ENCODE data around the gene PARD3B.

PARD3B gene

DNA sequence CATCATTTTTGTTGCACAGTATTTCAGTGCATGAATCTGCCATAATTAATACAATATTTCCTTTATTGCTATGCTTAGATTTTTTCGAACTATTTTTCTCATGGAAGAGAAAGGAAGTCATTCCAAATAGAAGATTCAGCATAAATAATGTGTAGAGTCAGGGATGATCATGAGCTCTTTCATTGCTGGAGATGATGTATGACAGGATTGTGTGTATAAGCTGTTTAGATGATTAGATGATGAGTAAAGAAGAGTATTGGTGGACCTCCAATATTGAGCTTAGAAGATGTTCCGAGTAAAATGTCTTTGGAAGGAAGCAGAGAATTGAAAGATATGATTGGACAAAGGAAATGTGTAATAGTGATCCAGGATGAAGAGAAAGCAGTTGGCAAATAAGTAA, 364.5 kb downstream of the PARD3B start:
- DNase-seq, result no peak

DNA sequence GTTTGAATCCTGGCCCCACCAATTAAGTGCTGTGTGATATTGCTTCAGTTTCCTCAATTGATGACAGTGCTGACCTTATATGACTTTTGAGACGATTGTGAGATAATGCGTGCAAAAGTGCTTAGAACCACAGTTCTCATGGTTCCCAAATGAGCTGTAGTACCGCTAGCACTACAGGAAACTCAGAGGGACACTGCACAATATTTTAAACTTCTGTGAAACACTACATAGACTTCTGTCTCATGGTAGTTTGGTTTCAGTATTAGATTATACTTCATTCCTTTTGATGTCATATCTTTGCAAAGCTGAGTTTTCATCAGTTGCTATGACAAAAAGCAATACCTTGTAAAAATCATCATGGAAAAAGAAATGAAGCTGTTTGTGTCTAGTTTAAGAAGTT, 368.0 kb downstream of the PARD3B start:
- DNase-seq, result no peak

DNA sequence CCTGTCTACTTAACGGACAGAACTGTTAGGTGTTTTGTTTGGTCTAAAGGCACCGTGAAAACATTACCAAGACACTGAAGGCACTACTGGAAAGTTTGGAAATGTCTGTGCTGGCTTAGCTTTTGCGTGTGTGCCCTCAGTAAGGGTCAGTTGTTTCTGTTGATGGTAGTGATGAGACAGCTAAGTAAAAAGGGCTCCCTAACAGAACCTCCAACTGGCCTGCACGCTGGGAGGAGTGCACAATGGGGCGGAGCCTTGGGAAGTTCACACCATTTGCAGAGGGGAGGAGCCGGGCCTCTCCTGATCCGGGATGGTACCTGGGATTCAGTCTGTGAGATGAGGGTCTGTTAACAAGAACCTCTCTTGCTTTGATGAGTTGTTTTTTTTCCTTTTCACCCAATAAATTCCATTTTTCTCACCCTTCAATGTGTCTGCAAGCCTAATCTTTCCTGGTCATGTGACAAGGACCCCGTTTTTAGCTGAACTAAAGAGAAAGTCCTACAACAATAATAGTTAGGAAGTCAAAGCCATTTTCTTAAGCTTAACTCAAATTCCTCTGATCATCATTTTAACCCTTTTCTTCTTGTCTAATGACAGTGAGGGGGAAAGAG, 368.7 kb downstream of the PARD3B start:
- DNase-seq, result no peak

DNA sequence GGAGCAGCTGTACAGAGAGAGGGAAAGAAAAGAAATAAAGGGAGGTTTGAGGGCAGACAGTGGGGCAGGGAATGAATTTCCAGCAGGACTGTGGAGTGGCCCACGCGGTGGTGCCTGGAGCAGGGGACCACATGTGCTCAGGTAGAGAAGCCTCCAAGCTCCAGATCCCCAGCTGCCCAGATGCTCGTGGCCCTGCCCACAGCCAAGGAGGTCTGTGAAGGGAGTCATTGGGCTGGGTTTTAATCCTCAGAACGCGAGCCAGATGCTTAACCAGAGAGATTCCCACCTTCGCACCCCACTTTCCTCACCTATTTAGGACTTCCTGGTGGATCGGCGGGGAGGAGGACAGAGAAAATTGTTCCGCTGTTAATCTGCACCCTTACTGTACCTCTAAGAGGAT, 369.4 kb downstream of the PARD3B start:
- no peak for DNase-seq

DNA sequence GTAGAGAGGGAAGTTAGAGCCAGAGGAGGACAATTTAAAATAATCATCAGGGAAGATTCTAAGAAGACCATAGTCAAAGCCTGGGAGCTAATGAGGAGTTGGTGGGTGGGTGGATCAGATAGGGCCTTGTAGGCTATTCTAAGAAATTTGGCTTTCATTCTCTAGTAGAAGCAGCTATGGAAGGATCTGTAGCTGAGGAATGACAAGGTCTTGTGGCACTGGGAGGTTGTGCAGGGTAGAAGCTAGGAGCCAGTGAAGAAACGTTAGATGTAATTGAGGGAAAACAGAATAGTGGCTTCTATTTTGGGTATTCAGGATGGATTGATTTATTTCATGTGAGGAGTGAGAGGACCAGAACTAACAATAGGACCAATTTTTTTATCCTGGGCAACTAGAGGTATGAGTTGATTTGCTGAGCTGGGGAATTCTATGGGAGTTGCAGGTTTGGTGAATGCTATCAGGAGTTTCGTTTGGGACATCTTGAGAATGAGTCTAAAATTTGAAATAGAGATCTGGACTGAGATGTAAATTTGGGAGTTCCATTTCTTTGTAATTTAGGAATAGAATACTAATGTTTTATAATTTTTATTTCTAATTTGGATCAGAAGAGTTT, 371.9 kb downstream of the PARD3B start:
- no peak for DNase-seq

DNA sequence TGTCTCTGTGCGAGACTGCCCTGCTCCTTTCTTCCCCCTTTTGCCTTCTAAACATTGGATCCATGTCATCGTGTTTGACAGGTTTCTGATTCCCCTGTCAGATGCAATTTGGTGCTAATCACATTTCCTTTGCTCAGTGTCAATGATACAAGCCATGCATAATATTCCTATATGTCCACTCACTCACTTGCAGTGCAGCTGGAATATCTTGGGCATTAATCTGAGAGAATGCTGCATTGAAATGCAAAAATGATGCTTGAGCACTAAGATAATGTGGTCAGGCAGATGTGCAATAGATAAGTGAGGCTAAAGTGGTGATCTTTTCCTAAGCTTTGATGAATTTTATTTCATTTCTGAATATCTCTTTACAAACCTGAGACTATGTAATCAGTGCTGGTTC, 375.5 kb downstream of the PARD3B start:
- DNase-seq, result no peak

DNA sequence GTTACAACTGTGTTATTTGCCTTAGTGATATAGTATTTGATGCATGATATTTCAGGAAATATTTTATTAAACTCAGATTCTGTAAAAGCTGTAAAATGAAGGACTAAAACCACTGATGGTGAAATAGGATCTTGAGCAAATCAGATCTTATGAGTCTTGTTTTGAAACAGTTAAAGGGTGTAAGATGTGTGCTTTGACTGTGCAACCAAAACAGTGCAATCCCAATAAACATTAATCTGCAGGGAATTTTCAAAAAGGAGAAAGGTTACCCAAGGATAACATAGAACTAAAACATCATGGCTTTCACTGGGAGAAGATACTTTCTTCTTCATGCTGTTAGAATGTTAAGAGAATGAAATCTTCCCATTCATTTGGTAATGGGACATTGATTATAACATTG, 378.7 kb downstream of the PARD3B start:
- DNase-seq, result no peak

DNA sequence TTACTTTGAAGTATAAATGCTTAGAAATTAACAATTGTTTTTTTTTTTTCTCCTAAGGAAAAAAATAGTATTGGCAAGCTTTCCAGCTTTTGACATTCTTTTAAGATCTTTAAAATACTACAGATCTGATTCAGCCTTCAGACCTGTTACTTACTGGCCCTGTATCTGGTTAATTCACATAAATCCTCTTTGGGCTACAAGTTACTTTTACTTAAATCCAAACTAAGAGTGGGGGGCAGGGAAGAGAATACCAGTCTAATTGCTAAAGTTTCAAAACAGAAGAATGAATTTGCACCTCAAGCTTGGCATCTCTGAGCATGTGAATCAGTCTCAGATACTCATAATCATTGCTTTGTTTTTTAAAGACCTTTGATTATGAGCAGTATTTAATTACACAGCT, 386.3 kb downstream of the PARD3B start:
- DNase-seq, result no peak

DNA sequence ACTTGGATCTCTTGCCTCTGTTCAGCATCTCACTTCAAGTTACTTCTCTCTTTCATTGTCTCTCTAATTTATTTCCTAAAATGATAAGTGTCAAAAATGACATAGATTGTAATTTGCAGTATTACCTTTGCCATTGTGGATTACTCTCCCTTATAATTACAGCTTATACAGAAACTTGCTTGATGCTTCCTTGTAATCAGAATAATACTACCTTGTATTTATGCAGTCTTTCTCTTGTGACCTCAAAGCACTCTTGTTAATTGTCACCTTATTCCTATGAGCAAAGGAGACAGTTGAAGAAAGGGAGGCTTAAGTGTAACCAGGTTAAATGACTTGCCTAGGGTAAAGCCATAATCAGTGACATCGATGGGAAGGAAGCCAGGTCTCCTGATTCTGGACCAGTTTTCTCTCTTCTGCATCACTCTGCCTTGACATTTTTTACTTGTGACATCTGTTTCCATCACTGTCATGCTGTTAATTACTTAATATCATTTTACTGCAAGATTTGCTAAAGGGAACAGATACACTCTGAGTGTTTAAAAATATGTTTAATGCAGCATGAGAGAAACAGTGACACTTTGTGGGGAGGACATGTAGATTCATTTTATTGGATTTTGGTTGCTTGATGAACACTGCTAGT, 388.6 kb downstream of the PARD3B start:
- no peak for DNase-seq

DNA sequence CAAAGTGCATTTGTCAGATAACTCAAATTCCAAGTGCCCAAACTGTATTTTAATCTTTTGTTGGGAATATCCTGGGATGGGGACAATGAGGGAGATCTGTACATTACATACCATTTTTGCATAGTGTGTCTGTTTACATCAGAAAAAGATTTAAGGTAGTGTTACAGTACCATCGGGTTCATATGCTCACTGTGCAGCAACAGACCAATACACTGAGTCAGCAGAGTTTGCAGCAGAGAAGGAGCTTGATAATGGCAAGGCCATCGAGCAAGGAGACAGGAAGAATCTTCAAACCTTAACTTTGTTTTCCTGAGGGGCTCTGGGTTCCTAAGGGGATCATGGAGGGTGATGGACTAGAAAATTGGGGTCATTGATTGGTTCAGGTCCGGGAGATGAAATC, 399.7 kb downstream of the PARD3B start:
- DNase-seq, result no peak

DNA sequence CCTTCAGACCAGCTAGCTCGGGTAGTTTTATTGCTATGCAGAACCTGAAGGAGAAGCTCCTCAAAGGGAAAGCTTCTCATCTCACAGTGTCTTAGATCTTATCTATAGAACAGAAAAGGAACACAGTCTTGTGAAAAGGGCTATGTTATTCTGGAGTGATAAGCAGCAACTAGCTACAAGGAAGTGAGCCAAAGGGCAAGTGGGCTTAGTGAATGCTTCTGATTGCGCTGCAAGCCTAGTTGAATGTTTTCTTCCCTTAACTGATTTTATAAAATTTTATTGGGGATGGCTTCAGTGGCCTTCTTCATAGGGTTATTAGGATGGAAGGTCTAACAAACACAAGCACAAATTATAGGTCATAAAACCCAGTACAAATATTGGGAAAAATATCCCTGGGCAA, 400.1 kb downstream of the PARD3B start:
- DNase-seq, result no peak

DNA sequence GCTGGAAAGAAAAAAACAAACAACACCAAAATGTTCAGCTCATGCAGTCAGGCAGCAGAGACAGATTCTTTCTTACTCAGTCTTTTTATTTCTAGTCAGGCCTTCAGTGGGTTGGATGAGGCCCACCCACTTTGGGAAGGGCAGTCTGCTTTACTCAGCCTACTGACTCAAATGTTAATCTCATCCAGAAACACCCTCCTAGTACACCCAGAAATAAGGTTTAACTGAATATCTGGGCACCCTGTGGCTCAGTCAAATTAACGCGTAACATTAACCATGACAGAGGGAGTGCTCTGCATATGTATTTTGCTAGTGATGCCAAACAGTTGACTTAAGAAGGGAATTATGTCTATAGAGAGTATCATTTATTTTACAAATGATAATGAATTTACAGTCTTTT, 401.6 kb downstream of the PARD3B start:
- no peak for DNase-seq

DNA sequence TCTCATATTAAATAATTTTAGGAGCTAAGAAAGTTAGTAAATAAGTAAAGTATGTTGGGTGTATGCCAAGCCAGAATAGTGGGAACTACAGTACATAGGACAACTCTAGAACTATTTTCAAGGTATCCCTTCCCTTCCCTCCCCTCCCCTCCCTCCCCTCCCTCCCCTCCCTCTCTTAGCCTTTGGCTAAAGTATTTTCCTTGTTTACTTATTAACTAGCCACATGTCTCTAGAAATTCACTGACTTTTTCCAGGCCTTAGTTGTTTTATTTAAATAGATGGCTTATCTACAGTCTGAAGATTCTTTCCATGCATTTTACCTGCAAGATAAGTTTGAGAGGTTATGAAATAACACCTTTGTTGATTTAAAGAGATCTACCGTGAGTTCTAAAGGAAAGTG, 402.1 kb downstream of the PARD3B start:
- no peak for DNase-seq

DNA sequence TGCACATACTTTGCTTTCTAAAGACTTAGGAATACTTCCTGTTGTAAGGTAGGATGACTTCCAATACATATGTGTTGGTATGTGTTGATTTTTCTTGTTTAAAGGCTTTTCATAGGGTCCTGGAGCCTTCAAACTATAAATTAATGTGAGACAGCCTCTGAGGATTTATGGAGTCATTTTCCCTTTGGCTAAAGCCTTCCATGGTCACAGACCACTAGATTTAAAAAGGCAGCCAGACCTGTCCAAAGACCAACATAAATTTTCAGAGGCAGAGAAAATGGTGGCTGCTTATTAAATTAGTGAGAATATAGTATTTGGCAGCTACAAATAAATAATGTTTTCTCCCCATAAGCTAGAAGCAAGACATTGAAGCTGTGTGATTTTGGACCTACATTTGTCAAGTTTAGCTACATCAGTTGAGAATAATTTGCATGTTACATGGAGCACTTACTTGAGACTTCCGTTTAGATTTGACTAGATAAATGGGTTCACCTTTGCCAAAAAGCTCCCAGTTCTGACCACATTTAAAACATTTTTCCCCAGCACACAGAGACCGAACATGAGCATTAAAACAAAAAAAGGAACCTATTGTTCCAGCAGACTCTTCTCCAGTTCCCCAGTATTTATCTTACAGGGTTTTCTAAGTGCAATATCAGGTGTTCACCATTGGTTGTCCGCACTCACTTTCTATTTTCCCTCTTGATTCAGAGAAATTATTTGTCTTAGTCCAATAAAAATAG, 402.9 kb downstream of the PARD3B start:
- DNase-seq, result no peak

DNA sequence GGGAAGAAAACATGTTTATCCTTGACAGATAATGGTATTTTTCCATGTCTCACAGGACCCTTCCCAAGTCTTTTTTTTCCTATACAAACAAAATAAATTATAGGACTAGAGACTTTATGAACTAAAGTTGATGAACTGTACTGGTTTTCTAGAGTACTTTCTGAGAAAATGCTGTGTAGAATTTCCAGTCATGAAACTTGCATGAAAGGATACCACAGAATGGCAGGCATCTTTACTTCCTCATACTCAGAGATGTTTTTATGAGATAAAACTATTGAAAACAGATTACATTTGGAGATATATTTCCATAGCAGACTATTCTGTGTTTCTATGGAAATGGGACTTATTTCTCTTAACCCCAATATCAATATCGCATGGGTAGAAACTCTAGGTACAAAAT, 403.5 kb downstream of the PARD3B start:
- DNase-seq, result no peak

DNA sequence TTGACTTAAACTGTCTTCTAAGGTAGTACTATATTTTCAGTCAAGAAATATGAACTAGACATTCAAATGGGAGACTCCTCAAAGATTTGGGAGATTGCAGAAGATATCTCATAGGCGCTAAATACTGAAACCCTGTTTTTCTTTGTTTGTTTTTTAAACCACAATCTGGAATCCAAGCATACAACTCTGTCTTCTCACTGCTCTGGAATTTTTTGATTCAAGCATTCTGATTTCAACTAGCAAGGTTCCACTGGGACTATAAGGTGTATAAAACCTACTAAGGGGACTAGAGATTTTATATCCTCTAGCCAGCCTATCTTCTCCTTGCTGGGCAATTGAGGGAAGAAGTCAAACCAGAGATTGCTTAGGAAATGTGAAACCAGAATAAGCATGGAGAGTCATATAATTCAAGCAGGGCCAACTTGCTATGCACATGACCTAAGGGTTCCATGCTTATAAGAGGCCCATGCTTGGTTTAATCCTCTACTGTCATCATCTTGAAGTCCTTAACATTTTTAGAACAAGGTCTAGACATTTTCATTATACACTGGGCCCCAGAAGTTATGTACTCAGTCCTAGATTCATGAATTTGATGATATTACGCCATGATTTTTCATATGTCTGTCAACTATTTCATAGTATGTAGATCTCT, 405.5 kb downstream of the PARD3B start:
- no peak for DNase-seq

DNA sequence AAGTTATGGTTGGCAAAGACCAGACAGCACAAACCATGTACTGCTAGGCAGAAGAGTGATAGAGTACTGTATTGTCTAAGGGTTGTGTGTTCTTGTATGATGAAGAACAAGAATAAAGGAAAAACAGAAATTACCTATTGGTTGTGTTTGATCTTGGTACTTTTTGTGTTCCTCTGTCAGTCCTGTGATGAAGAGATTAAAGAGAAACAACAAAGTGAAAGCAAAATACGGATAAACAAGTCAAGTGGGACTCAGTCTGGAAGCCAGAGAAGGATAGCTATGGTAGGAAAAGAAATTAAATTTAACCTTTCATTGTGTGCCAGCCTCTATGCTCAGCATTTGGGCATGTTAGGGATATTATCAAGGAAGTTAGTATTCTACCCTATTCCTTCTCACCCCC, 413.1 kb downstream of the PARD3B start:
- DNase-seq, result no peak

DNA sequence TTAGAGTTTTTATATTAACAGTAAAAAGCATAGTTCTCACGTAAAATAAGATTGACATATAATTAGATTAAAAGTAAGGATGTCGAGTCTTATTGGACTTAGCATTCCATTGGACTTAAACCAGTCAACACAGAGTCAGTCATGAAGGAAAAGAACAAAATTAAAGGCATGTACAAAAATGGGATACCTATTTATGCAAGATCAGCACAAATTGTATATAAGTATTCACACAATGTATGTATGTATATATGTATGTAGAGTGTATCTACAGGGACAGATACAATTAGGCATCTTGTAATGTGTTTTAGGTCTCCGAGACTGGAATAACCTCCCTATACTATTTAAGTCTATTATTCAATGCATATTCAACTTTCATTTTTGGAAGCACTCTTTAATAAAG, 419.1 kb downstream of the PARD3B start:
- no peak for DNase-seq

DNA sequence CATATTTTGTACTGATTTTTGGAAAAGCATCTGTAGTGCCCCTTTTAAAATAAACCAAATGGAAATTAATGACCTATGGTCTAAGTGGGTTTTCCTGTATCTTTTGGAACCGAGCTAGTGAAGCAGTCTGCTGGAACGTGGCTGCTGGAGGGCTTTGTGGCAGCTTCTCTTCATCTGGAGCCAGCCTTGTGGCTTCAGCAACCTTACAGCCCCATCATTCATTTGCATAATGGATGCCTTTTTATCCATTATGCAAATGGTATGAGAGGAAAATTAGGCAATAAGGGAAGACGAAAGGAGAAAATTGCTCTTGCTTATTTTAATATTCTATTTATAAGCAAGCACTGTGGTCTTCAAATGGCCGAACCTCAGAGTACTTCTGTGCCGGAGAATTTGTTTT, 421.0 kb downstream of the PARD3B start:
- DNase-seq, result no peak

DNA sequence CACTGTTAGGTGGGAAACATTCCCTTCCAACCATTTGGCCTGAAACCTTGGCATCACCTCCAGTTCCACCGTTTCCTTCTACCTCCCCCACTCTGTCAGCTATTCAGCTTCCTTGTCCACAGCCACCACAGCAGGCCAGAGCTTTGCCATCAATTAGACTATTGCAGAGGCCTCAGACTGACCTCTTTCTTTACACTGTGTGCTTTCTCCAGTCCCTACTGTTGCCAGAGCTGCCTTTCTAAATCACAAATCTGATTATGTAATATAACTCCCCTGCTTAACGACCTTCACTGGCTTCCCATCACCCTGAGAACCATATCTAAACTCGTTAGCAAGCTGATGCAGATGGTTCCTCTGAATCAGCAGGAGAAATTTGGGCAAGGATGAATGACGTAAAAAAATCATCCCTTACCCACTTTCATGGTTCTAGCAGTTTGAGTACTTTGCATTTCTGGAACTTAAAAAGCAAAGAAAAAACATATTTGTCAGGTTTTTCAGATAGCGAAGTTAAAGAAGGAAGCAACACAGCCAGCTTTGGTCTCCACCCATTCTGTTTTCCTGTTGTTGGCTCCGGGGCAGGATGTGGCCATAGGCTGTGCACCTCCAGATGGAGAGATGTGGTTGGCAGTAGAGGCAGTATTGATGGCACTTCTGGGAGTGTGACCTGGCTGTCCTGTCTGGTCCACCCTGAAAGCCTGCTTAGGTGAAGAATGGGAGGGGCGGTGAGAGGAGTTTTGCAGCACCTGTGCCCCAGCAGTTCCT, 422.1 kb downstream of the PARD3B start:
- peak; percentile 49 for DNase-seq

DNA sequence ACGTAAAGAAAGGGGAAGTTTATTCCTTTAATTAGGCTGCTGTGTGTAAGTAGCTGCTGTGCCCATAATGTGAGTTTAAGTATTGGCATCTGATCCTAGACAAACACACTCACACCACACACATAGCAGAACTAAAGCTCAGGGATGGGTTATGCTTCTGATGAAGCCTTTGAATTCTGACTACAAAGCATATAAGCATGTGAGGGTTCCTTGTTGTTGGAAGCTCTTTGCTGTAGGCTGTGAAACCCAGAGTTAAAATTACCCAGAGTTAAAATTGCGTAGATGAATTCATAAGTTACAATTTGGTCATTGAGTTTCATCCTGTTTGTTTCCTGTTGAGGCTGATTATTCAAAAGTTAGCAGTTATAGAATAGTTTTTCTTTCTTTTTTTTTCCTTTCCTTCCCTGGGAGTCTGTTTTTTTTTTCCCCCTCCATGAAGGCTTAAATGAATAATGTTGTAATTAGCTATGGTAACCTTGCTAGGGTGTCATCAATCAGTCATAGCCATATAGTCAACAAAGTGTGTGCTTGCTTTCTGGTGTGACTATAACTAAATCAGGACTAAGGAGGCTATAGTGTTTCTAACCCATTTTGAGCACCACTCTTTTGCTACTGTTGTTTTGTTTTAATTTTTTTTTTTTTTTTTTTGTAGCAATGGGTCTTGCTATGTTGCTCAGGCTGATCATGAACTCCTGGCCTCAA, 426.1 kb downstream of the PARD3B start:
- no peak for DNase-seq

DNA sequence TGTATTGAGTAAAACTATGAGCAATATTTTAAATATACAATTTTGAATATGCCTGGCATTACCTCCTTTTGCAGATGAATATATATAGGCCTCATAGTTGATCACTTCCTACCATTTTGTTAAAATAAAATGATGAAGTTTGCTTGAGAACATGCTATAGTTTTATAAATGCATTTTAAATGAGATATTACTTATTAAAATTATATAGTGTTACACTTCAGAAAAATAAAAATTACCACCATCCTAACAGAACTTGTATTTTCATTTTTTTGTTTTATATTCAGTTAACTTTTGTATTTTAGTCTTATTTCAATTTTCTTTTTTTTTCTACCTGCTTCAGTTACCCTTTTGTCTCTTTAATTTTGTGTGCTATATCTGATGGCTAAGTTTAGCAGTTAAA, 426.9 kb downstream of the PARD3B start:
- DNase-seq, result no peak
